ENCODE data around the gene WDR90.
A peak's percentile ranks its signal among the peaks of the same experiment; 100 is the strongest.

WDR90 gene

GRCh38 chr16:674214-674881, 25.2 kb downstream of the WDR90 start:
- DNase-seq (ENCODE audit: extremely low read depth, low read depth) = no peak
- no peak for TF ChIP-seq CTCF (IDR thresholded peaks at IDR 0.05; ENCODE audit: low read depth, low read length, missing control alignments)
- H3K4me3 ChIP-seq (replicated peaks; ENCODE audit: low read depth, low read length) = no peak overlapping the region

GRCh38 chr16:674968-675883, 26.1 kb downstream of the WDR90 start, which contains the start of gene RHBDL1:
RHBDL1 (plus strand) TSS chr16:675671; CDS start chr16:675791, 120 bp downstream.
- DNase-seq (ENCODE audit: extremely low read depth, low read depth) = no peak
- no peak for TF ChIP-seq CTCF (IDR thresholded peaks at IDR 0.05; ENCODE audit: low read depth, low read length, missing control alignments)

GRCh38 chr16:675884-676564, 26.9 kb downstream of the WDR90 start:
- no peak for DNase-seq (ENCODE audit: extremely low read depth, low read depth)
- no peak overlapping the region; the same call in 1 of the 2 replicates for H3K4me3 ChIP-seq (replicated peaks; ENCODE audit: low read depth, low read length)

More at GRCh38 chr16:674968-675883, 26.1 kb downstream of the WDR90 start, which contains the start of gene RHBDL1:
- H3K4me3 ChIP-seq (replicated peaks; ENCODE audit: low read depth, low read length) = peak within 1 kb of the TSS; percentile 20; the same call in 1 of the 2 replicates

GRCh38 chr16:676565-676902, 27.4 kb downstream of the WDR90 start:
- TF ChIP-seq CTCF (IDR thresholded peaks at IDR 0.05; ENCODE audit: low read depth, low read length, missing control alignments) = no peak
- H3K4me3 ChIP-seq (replicated peaks; ENCODE audit: low read depth, low read length) = no peak overlapping the region
- DNase-seq (ENCODE audit: extremely low read depth, low read depth) = no peak

More at GRCh38 chr16:675884-676564, 26.9 kb downstream of the WDR90 start:
- no peak for TF ChIP-seq CTCF (IDR thresholded peaks at IDR 0.05; ENCODE audit: low read depth, low read length, missing control alignments)

GRCh38 chr16:676913-677312, 27.7 kb downstream of the WDR90 start:
- TF ChIP-seq CTCF (IDR thresholded peaks at IDR 0.05; ENCODE audit: low read depth, low read length, missing control alignments) = no peak
- DNase-seq (ENCODE audit: extremely low read depth, low read depth) = no peak
- H3K4me3 ChIP-seq (replicated peaks; ENCODE audit: low read depth, low read length) = no peak overlapping the region

GRCh38 chr16:677316-678190, 28.4 kb downstream of the WDR90 start:
- no peak overlapping the region for H3K4me3 ChIP-seq (replicated peaks; ENCODE audit: low read depth, low read length)
- DNase-seq (ENCODE audit: extremely low read depth, low read depth) = no peak
- TF ChIP-seq CTCF (IDR thresholded peaks at IDR 0.05; ENCODE audit: low read depth, low read length, missing control alignments) = no peak

Data from HFF-Myc (cell line).